Cardiac fibroblast (primary cell): ENCODE data around the gene TSPYL4.

ENCODE experiments used
- DNase-seq, 2 donors: peaks; one replicate each; pipeline versions ENCODE4 v3.0.0 to v3.0.0-alpha.2; 2010; ENCODE audit warnings: low read depth in 2 of 2
- H3K4me3 ChIP-seq, 2 donors: replicated peaks in 1 of 2; 1 replicate in 1 of 2; 2 replicates in 1 of 2; pipeline ENCODE4 v1.5.1; 2011; ENCODE audit warnings: low read depth in 2 of 2, low read length in 2 of 2, mild to moderate bottlenecking in 2 of 2, moderate library complexity in 1 of 2
- CTCF ChIP-seq: IDR thresholded peaks from one replicate; pipeline ENCODE4 v1.5.1; 2011; ENCODE audit warnings: low read depth, mild to moderate bottlenecking, low read length, inconsistent platforms

The TSPYL4 gene

GRCh38 chr6:116239256-116239655, 14.6 kb downstream of the TSPYL4 start:
- no peak for TF ChIP-seq CTCF
- no peak for DNase-seq
- H3K4me3 ChIP-seq = no peak overlapping the region

GRCh38 chr6:116238083-116238482, 15.8 kb downstream of the TSPYL4 start:
- no peak overlapping the region for H3K4me3 ChIP-seq
- no peak for TF ChIP-seq CTCF
- DNase-seq = peak in 1 of 2 donors; percentile 27

- no peak for TF ChIP-seq CTCF
- no peak overlapping the region for H3K4me3 ChIP-seq
- no peak for DNase-seq
These were observed 19.2 kb downstream of the TSPYL4 start for GRCh38 chr6:116234689-116235088.

- TF ChIP-seq CTCF = no peak
- H3K4me3 ChIP-seq = peak overlapping the region in 1 of 2 donors; percentile 52
- DNase-seq = peak; percentile 93 to 99
These were observed 24.5 kb downstream of the TSPYL4 start for GRCh38 chr6:116229287-116229913.

GRCh38 chr6:116223355-116223754, 30.5 kb downstream of the TSPYL4 start:
- DNase-seq = no peak
- no peak overlapping the region for H3K4me3 ChIP-seq
- TF ChIP-seq CTCF = no peak

GRCh38 chr6:116221911-116222310, 32.0 kb downstream of the TSPYL4 start:
- TF ChIP-seq CTCF = no peak
- no peak overlapping the region for H3K4me3 ChIP-seq
- no peak for DNase-seq

- peak; percentile 42 to 50 for DNase-seq
- no peak overlapping the region for H3K4me3 ChIP-seq
- no peak for TF ChIP-seq CTCF
These were observed 32.8 kb downstream of the TSPYL4 start for GRCh38 chr6:116221067-116221466.
